ENCODE results near the gene WDR17. TPM values are rescaled to one million over a fixed set of nuclear protein-coding genes. Genes with fewer than 3 reads are reported as not detected.
A peak's percentile ranks its signal among the peaks of the same experiment; 100 is the strongest.

WDR17 gene
- total RNA-seq, 1 donor from 2014 or later = 8.0 TPM

GRCh38 chr4:176077561-176077960 lies 11.9 kb downstream of the WDR17 start:
- DNase-seq (ENCODE audit: low spot score) (no peak), ATAC-seq (no peak)
- intact Hi-C loops (cut with DNase I) = no loop called here

- no peak for DNase-seq (ENCODE audit: low spot score)
- intact Hi-C loops (cut with DNase I) = no loop called here
- no peak for ATAC-seq
Measured at GRCh38 chr4:176084769-176085168, 19.1 kb downstream of the WDR17 start.

- DNase-seq (ENCODE audit: low spot score) (no peak), ATAC-seq (peak; percentile 62)
- intact Hi-C loops (cut with DNase I) = no loop called here
Measured at GRCh38 chr4:176090115-176090514, 24.5 kb downstream of the WDR17 start.

- DNase-seq (ENCODE audit: low spot score) (no peak), ATAC-seq (no peak)
- intact Hi-C loops (cut with DNase I) = no loop called here
Measured at GRCh38 chr4:176099314-176099713, 33.7 kb downstream of the WDR17 start.

GRCh38 chr4:176102414-176103063 lies 36.9 kb downstream of the WDR17 start:
- DNase-seq (ENCODE audit: low spot score) = no peak
- intact Hi-C loops (cut with DNase I) = no loop called here

GRCh38 chr4:176107695-176108094 lies 42.1 kb downstream of the WDR17 start:
- DNase-seq (ENCODE audit: low spot score) = no peak
- ATAC-seq = no peak
- intact Hi-C loops (cut with DNase I) = no loop called here

More at GRCh38 chr4:176102414-176103063, 36.9 kb downstream of the WDR17 start:
- no peak for ATAC-seq

GRCh38 chr4:176123710-176124407 lies 58.2 kb downstream of the WDR17 start:
- DNase-seq (ENCODE audit: low spot score) (no peak), ATAC-seq (no peak)
- intact Hi-C loops (cut with DNase I) = no loop called here

GRCh38 chr4:176125063-176125462 lies 59.4 kb downstream of the WDR17 start:
- intact Hi-C loops (cut with DNase I) = no loop called here
- DNase-seq (ENCODE audit: low spot score) (no peak), ATAC-seq (no peak)

GRCh38 chr4:176134670-176135069 lies 69.0 kb downstream of the WDR17 start:
- intact Hi-C loops (cut with DNase I) = no loop called here
- DNase-seq (ENCODE audit: low spot score) = no peak
- ATAC-seq = no peak

- DNase-seq (ENCODE audit: low spot score) (no peak), ATAC-seq (no peak)
- intact Hi-C loops (cut with DNase I) = no loop called here
Measured at GRCh38 chr4:176137631-176138030, 72.0 kb downstream of the WDR17 start.

GRCh38 chr4:176139518-176139917 lies 73.9 kb downstream of the WDR17 start:
- no peak for ATAC-seq
- intact Hi-C loops (cut with DNase I) = no loop called here

GRCh38 chr4:176142253-176142652 lies 76.6 kb downstream of the WDR17 start:
- intact Hi-C loops (cut with DNase I) = no loop called here

More at GRCh38 chr4:176139518-176139917, 73.9 kb downstream of the WDR17 start:
- DNase-seq (ENCODE audit: low spot score) = no peak

GRCh38 chr4:176149680-176150355 lies 84.2 kb downstream of the WDR17 start:
- intact Hi-C loops (cut with DNase I) = no loop called here
- ATAC-seq = no peak
- DNase-seq (ENCODE audit: low spot score) = no peak

More at GRCh38 chr4:176142253-176142652, 76.6 kb downstream of the WDR17 start:
- no peak for DNase-seq (ENCODE audit: low spot score)
- ATAC-seq = no peak

- intact Hi-C loops (cut with DNase I) = no loop called here
- DNase-seq (ENCODE audit: low spot score) (no peak), ATAC-seq (no peak)
Measured at GRCh38 chr4:176150356-176150682, 84.7 kb downstream of the WDR17 start.

GRCh38 chr4:176150704-176151103 lies 85.1 kb downstream of the WDR17 start:
- ATAC-seq = no peak
- no peak for DNase-seq (ENCODE audit: low spot score)
- intact Hi-C loops (cut with DNase I) = no loop called here

- no peak for ATAC-seq
- intact Hi-C loops (cut with DNase I) = no loop called here
Measured at GRCh38 chr4:176153124-176153523, 87.5 kb downstream of the WDR17 start.

GRCh38 chr4:176156656-176157055 lies 91.0 kb downstream of the WDR17 start:
- no peak for DNase-seq (ENCODE audit: low spot score)
- no peak for ATAC-seq
- intact Hi-C loops (cut with DNase I) = no loop called here

More at GRCh38 chr4:176153124-176153523, 87.5 kb downstream of the WDR17 start:
- DNase-seq (ENCODE audit: low spot score) = no peak

GRCh38 chr4:176163041-176163440 lies 97.4 kb downstream of the WDR17 start:
- intact Hi-C loops (cut with DNase I) = no loop called here
- DNase-seq (ENCODE audit: low spot score) (no peak), ATAC-seq (no peak)

- DNase-seq (ENCODE audit: low spot score) (no peak), ATAC-seq (no peak)
- intact Hi-C loops (cut with DNase I) = no loop called here
Measured at GRCh38 chr4:176185051-176185450, 119.4 kb downstream of the WDR17 start.

GRCh38 chr4:176186067-176186466 lies 120.4 kb downstream of the WDR17 start:
- no peak for ATAC-seq
- no peak for DNase-seq (ENCODE audit: low spot score)
- intact Hi-C loops (cut with DNase I) = no loop called here

All from sciatic nerve (tissue), 2 donors.